HG02763 (cell line): Measurements from ENCODE around the gene TOP1.

ENCODE experiments used
- ATAC-seq: cut with Tn5 transposase; IDR thresholded peaks from one replicate; pipeline ENCODE4 v1.9.1; 2021; ENCODE audit warnings: mild to moderate bottlenecking, moderate library complexity; ENCODE audit not compliant: unreplicated experiment

Gene TOP1

GRCh38 chr20:41141153-41141815 lies 112.7 kb downstream of the TOP1 start:
- no peak for ATAC-seq

DNA sequence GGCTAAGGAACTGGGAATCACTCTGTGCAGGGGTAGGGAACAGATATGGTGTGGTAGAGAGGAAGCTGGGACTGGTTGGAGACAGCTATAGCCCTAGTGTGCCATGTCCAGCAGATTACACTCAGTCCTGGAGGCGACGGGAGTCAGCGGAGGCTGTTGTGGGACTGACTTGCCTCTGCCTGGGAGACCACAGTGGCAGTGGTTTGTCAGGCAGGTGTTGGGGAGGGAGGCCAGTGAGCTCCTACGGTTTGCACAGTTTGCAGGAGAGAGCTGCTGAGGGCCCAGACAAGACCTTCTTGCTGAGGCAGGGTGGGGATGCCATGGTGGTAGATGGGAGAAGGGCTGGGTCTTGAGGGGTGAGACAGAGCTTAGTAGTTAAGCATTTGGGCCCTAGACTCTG lies 113.6 kb downstream of the TOP1 start:
- ATAC-seq = no peak

DNA sequence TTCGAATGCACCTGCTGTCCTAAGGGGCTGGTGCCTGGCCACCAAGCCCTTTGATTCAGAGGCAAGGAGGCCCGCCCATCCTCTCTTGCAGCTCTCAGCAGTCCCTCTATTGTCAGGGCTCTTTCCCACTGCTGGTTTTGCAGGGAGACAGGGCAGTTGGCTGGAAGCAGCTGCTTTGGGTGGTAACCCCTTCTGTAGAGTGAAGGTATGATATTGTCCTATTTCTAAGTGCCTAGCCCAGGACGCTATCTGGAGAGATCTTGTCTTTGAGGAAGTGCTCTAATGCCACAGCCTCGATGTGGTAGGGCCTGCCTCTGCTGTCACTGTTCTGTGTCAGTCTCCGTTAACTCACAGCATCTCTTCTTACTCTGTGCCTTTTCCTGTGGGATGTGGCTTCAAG lies 114.3 kb downstream of the TOP1 start:
- ATAC-seq = no peak

- no peak for ATAC-seq
Observed at GRCh38 chr20:41143354-41143753, 114.7 kb downstream of the TOP1 start.

- no peak for ATAC-seq
Observed at GRCh38 chr20:41145317-41145716, 116.7 kb downstream of the TOP1 start.

- ATAC-seq = no peak
Observed at GRCh38 chr20:41145821-41146620, 117.4 kb downstream of the TOP1 start.

DNA sequence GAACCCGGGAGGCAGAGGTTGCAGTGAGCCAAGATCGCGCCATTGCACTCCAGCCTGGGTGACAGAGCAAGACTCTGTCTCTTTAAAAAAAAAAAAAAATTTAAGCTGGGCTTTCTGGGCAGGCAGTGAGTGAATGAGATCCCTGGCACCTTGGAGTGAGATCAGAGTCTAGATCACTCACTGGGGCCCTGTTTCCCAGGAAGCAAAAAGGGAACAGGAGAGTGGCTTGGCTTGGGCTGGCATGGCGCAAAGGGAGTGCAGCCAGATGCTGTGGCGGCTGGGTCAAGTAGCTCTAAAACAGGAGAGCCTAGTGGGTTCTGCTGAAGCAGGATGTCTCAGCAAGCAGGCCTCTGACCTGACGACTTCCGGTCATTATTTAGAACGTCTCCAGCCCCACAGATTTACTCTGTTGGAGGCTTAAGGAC lies 119.2 kb downstream of the TOP1 start:
- ATAC-seq = no peak

DNA sequence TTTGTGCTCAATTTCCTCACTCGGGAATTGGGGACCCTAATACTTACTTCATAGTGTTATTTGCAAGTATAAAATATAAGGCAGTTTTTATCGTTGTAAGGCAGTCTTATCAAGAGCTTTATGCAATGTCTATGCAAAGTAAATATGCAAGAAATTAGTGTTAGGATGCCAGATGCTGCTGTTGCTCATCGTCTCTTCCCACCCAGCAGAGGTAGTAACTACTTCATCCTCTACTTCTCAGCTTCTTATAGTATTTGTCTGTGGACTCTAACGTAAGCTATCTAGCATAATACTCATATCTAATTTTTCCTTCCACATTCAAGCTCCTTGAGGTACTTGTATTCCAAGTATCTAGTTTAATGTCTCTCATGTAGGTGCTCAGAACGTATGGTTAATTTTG lies 120.3 kb downstream of the TOP1 start:
- no peak for ATAC-seq

DNA sequence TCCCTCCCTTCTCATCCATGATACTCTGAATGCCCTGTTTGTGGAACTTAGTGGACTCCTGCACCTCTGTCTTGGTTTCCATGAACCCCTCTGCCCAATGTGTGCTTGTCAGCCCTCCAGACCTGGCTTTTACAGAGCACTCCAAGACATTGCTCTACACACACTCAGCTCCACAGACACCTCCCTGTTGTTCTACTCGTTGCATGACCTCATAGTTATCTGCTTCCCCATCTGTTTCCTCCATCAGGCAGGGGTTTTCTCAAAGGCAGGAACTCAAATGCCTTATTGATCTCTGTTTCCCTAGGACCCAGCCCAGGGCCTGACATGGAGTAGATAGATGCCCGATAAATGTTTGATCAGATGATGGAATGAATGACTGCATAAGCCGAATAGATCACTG lies 122.0 kb downstream of the TOP1 start:
- ATAC-seq = no peak

- no peak for ATAC-seq
Observed at GRCh38 chr20:41151134-41151869, 122.7 kb downstream of the TOP1 start.

DNA sequence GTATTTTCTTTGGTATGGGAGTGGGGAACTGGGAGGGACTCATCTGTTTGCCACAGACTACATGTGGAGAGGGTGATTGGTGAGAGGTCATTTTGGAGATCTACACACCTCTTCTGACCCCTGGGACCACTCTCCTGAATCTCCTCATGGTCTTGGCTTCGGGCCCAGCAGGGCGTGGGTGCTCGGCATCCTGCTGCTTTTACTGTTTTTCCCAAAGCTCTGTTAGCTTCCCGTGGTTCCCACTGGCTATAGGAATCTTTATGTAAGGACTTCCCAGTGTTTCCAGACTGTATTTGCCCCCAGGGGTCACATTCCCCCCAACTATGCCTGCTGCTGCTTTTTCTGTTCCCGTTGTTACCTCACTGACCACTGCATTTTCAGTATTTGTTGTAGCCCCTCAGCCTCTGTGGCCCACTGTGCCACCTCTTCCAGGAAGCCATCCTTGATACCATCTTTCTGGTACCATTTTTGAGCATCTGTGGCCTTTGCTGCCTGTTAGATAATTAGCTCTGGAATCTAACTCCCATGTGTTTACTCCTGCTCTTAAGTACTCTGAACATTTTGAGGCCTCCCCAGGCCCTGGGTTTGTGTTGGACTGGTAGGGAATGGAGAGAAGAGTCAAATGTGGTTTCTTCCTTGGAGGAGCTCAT lies 123.6 kb downstream of the TOP1 start:
- no peak for ATAC-seq

GRCh38 chr20:41154436-41155176 lies 126.0 kb downstream of the TOP1 start:
- ATAC-seq = no peak

- no peak for ATAC-seq
Observed at GRCh38 chr20:41155261-41155660, 126.6 kb downstream of the TOP1 start.

GRCh38 chr20:41158082-41158625 lies 129.5 kb downstream of the TOP1 start:
- no peak for ATAC-seq

- no peak for ATAC-seq
Observed at GRCh38 chr20:41159547-41159946, 130.9 kb downstream of the TOP1 start.

GRCh38 chr20:41160686-41161085 lies 132.1 kb downstream of the TOP1 start:
- ATAC-seq = no peak

DNA sequence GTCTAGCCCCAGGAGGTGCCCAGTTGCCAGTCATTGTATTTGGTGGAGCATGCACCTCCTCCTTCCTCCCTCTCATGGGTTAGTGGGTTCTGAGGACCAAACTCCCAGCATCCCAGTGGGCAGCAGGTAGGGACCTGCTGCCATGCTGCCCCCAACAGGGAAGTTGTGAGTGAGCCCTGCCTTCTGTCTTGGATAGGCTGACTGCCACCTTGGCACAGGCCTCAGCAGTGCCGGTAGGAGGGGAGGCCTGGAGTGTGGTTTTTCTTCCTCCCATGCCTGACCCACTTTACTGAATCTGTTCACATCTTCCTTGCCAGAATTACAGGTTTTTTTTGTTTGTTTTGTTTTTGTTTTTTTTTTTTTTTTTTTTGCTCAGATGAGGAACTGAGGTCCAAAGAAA lies 133.3 kb downstream of the TOP1 start:
- ATAC-seq = no peak

DNA sequence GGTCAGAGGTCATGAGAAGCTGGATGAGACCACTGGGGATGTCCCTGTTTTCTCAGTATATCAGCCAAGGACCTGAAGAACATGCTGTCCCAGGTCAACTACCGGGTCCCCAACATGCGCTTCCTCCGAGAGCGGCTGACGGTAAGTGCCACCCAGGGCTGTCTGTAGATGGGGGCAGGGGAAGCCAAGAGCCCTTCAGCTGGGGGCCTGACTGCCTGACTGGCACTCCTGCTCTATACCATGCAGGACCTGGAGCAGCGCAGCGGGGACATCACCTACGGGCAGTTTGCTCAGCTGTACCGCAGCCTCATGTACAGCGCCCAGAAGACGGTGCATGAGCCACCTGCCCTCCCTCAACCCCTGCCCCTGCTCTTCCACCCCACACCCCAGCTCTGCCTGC lies 133.8 kb downstream of the TOP1 start:
- no peak for ATAC-seq

DNA sequence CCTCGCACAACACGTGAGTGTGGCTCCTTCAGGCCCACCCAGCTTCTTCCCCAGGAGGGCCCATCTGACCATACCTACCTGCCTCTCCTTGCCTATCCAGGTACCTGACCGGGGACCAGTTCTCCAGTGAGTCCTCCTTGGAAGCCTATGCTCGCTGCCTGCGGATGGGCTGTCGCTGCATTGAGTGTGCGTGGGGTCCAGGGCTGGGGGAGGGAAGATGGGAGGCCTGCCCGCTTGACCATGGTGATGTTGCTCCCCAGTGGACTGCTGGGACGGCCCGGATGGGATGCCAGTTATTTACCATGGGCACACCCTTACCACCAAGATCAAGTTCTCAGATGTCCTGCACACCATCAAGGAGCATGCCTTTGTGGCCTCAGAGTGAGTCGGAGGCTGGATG lies 135.2 kb downstream of the TOP1 start:
- no peak for ATAC-seq
